Karpas-422 (cell line): ENCODE results near the gene ZNF91. TPM values are rescaled to one million over a fixed set of nuclear protein-coding genes. Genes with fewer than 3 reads are reported as not detected.
"Not testable (repeated sequence)": the region's sequence is repeated elsewhere in the genome, so short reads cannot be mapped to it uniquely, and the experiment has no call there.

ENCODE experiments used
- DNase-seq: peaks from one replicate; pipeline ENCODE4 v3.0.0-alpha.2; 2015
- H2AFZ ChIP-seq: fragments of 200-600 bp; sonication (generic); 2 replicates; pipeline ENCODE4 v1.6.1; 2014; ENCODE audit warnings: antibody characterized with exemption, low read length, mixed read lengths
- H3K27ac ChIP-seq: fragments of 200-600 bp; sonication (generic); 2 replicates; pipeline ENCODE4 v1.5.1; 2014; ENCODE audit warnings: mild to moderate bottlenecking, low read length, moderate library complexity
- H3K27me3 ChIP-seq: fragments of 200-600 bp; sonication (generic); 2 replicates; pipeline ENCODE4 v1.6.1; 2014; ENCODE audit warnings: low read length, mixed read lengths
- H3K36me3 ChIP-seq: fragments of 200-600 bp; sonication (generic); 2 replicates; pipeline ENCODE4 v1.6.1; 2014; ENCODE audit warnings: low read length, mixed read lengths; ENCODE audit not compliant: insufficient read depth
- H3K4me1 ChIP-seq: fragments of 200-600 bp; sonication (generic); 2 replicates; pipeline ENCODE4 v1.6.1; 2014; ENCODE audit warnings: mild to moderate bottlenecking, low read length, mixed read lengths
- H3K4me2 ChIP-seq: fragments of 200-600 bp; sonication (generic); 2 replicates; pipeline ENCODE4 v1.6.1; 2014; ENCODE audit warnings: low read length, low read depth, mild to moderate bottlenecking; ENCODE audit not compliant: poor library complexity, severe bottlenecking
- H3K4me3 ChIP-seq: fragments of 200-600 bp; sonication (generic); 2 replicates; pipeline ENCODE4 v1.5.1; 2014; ENCODE audit warnings: mild to moderate bottlenecking, antibody characterized with exemption, low read length, mixed read lengths
- H3K79me2 ChIP-seq: fragments of 200-600 bp; sonication (generic); 2 replicates; pipeline ENCODE4 v1.6.1; 2014; ENCODE audit warnings: mild to moderate bottlenecking, low read length, mixed read lengths
- H3K9ac ChIP-seq: fragments of 200-600 bp; sonication (generic); 2 replicates; pipeline ENCODE4 v1.6.0; 2014; ENCODE audit warnings: low read length
- H3K9me2 ChIP-seq: fragments of 200-600 bp; sonication (generic), shearing (Covaris generic); replicated peaks from 2 replicates; pipeline ENCODE4 v1.6.0; 2014; ENCODE audit warnings: mild to moderate bottlenecking, low read length, moderate library complexity; ENCODE audit not compliant: insufficient read depth
- H3K9me3 ChIP-seq: fragments of 300-700, 200-600 bp; sonication (generic); 2 replicates; pipeline ENCODE4 v1.6.1; 2014; ENCODE audit warnings: low read length, mixed read lengths
- H4K20me1 ChIP-seq: fragments of 200-600 bp; sonication (generic); 2 replicates; pipeline ENCODE4 v1.6.1; 2014; ENCODE audit warnings: mild to moderate bottlenecking, antibody characterized with exemption, low read length, low read depth; ENCODE audit not compliant: insufficient read depth
- total RNA-seq: library from RNA; depleted of rRNA; stranded (reverse); fragments of >200 nt; shearing (Covaris generic); gene quantifications from 2 replicates; pipeline ENCODE4 v1.2.3, GENCODE V29; 2014; ENCODE audit warnings: low replicate concordance

ZNF91 gene
- total RNA-seq, 1 experiment from 2014 or later: 98.5 TPM

GRCh38 chr19:23393121-23393520 is 2.1 kb downstream of the ZNF91 start:
- no peaks in the 10 kb centered on the region for H4K20me1 ChIP-seq
- H3K36me3 ChIP-seq: peaks cover 56% of the 10 kb centered on the region
- peaks cover 3% of the 10 kb centered on the region; the same call in 1 of the 2 replicates for H3K4me1 ChIP-seq
- no peaks in the 10 kb centered on the region for H3K9me2 ChIP-seq
- H3K79me2 ChIP-seq: peaks cover 71% of the 10 kb centered on the region
- H2AFZ ChIP-seq: no peak overlapping the region
- no peak for DNase-seq
- H3K27ac ChIP-seq: no peak overlapping the region
- no peak overlapping the region for H3K4me2 ChIP-seq
- H3K4me3 ChIP-seq: peak overlapping the region; percentile 93; the same call in 1 of the 2 replicates
- H3K9me3 ChIP-seq: peaks cover 29% of the 10 kb centered on the region
- H3K9ac ChIP-seq: no peak overlapping the region
- no peaks in the 10 kb centered on the region for H3K27me3 ChIP-seq

- H3K9me3 ChIP-seq: peaks cover 31% of the 10 kb centered on the region
- no peaks in the 10 kb centered on the region for H4K20me1 ChIP-seq
- peaks cover 3% of the 10 kb centered on the region; the same call in 1 of the 2 replicates for H3K4me1 ChIP-seq
- H3K9ac ChIP-seq: no peak overlapping the region
- H3K9me2 ChIP-seq: no peaks in the 10 kb centered on the region
- no peak overlapping the region for H3K4me3 ChIP-seq
- no peak overlapping the region for H3K4me2 ChIP-seq
- H3K79me2 ChIP-seq: peaks cover 85% of the 10 kb centered on the region
- H3K27ac ChIP-seq: no peak overlapping the region
- H3K27me3 ChIP-seq: no peaks in the 10 kb centered on the region
- H3K36me3 ChIP-seq: peaks cover 67% of the 10 kb centered on the region
- DNase-seq: no peak
- no peak overlapping the region for H2AFZ ChIP-seq
These were observed 4.0 kb downstream of the ZNF91 start for GRCh38 chr19:23391236-23391635.

- no peaks in the 10 kb centered on the region for H3K4me1 ChIP-seq
- H3K4me2 ChIP-seq: no peak overlapping the region
- no peak overlapping the region for H3K9ac ChIP-seq
- H3K4me3 ChIP-seq: no peak overlapping the region
- H3K36me3 ChIP-seq: peaks cover 91% of the 10 kb centered on the region
- peaks cover 93% of the 10 kb centered on the region for H3K79me2 ChIP-seq
- H2AFZ ChIP-seq: no peak overlapping the region
- DNase-seq: no peak
- no peak overlapping the region for H3K27ac ChIP-seq
- H3K27me3 ChIP-seq: no peaks in the 10 kb centered on the region
- no peaks in the 10 kb centered on the region for H4K20me1 ChIP-seq
- peaks cover 41% of the 10 kb centered on the region for H3K9me3 ChIP-seq
- no peaks in the 10 kb centered on the region for H3K9me2 ChIP-seq
These were observed 9.9 kb downstream of the ZNF91 start for GRCh38 chr19:23385404-23385803.

GRCh38 chr19:23384858-23385257 is 10.4 kb downstream of the ZNF91 start:
- H3K4me3 ChIP-seq: no peak overlapping the region
- no peaks in the 10 kb centered on the region for H3K9me2 ChIP-seq
- no peaks in the 10 kb centered on the region for H3K4me1 ChIP-seq
- H3K9ac ChIP-seq: no peak overlapping the region
- H3K27me3 ChIP-seq: no peaks in the 10 kb centered on the region
- no peak overlapping the region for H3K27ac ChIP-seq
- H3K36me3 ChIP-seq: peaks cover 89% of the 10 kb centered on the region
- H4K20me1 ChIP-seq: no peaks in the 10 kb centered on the region
- H3K79me2 ChIP-seq: peaks cover 93% of the 10 kb centered on the region
- no peak overlapping the region for H3K4me2 ChIP-seq
- no peak overlapping the region for H2AFZ ChIP-seq
- no peak for DNase-seq
- peaks cover 44% of the 10 kb centered on the region for H3K9me3 ChIP-seq

GRCh38 chr19:23384166-23384565 is 11.1 kb downstream of the ZNF91 start:
- Histone ChIP-seq H3K27me3 (no peaks in the 10 kb centered on the region), H3K9ac (no peak overlapping the region), H4K20me1 (no peaks in the 10 kb centered on the region), H2AFZ (no peak overlapping the region), H3K9me3 (peaks cover 49% of the 10 kb centered on the region), H3K36me3 (peaks cover 89% of the 10 kb centered on the region), H3K27ac (no peak overlapping the region), H3K4me3 (no peak overlapping the region), H3K79me2 (peaks cover 93% of the 10 kb centered on the region), H3K4me1 (no peaks in the 10 kb centered on the region), H3K9me2 (no peaks in the 10 kb centered on the region), H3K4me2 (no peak overlapping the region)
- no peak for DNase-seq

GRCh38 chr19:23382955-23383354 is 12.3 kb downstream of the ZNF91 start:
- Histone ChIP-seq H3K9me3 (peaks cover 49% of the 10 kb centered on the region), H3K79me2 (peaks cover 93% of the 10 kb centered on the region), H3K4me1 (no peaks in the 10 kb centered on the region), H3K9me2 (no peaks in the 10 kb centered on the region), H3K36me3 (peaks cover 89% of the 10 kb centered on the region), H3K4me3 (no peak overlapping the region), H2AFZ (no peak overlapping the region), H3K27ac (no peak overlapping the region), H3K27me3 (no peaks in the 10 kb centered on the region), H4K20me1 (no peaks in the 10 kb centered on the region), H3K4me2 (no peak overlapping the region), H3K9ac (no peak overlapping the region)
- no peak for DNase-seq

- Histone ChIP-seq H3K79me2 (peaks cover 94% of the 10 kb centered on the region), H3K4me3 (no peak overlapping the region), H3K4me2 (no peak overlapping the region), H3K27me3 (no peaks in the 10 kb centered on the region), H2AFZ (no peak overlapping the region), H3K36me3 (peaks cover 90% of the 10 kb centered on the region), H3K9ac (no peak overlapping the region), H3K9me2 (no peaks in the 10 kb centered on the region), H4K20me1 (no peaks in the 10 kb centered on the region), H3K4me1 (no peaks in the 10 kb centered on the region), H3K27ac (no peak overlapping the region), H3K9me3 (peaks cover 57% of the 10 kb centered on the region)
- DNase-seq: no peak
These were observed 14.2 kb downstream of the ZNF91 start for GRCh38 chr19:23381114-23381513.

- H3K4me3 ChIP-seq, DNase-seq, H3K27ac ChIP-seq: not testable (repeated sequence)
These were observed 15.6 kb downstream of the ZNF91 start for GRCh38 chr19:23379671-23380070.

GRCh38 chr19:23378948-23379347 is 16.3 kb downstream of the ZNF91 start:
- no peak overlapping the region for H3K4me2 ChIP-seq
- H3K79me2 ChIP-seq: peaks cover 85% of the 10 kb centered on the region
- peaks cover 88% of the 10 kb centered on the region for H3K36me3 ChIP-seq
- H3K27ac ChIP-seq: no peak overlapping the region
- no peak overlapping the region for H3K9ac ChIP-seq
- DNase-seq: no peak
- no peaks in the 10 kb centered on the region for H3K4me1 ChIP-seq
- no peak overlapping the region for H3K4me3 ChIP-seq
- H2AFZ ChIP-seq: no peak overlapping the region
- H3K27me3 ChIP-seq: no peaks in the 10 kb centered on the region
- H4K20me1 ChIP-seq: no peaks in the 10 kb centered on the region
- no peaks in the 10 kb centered on the region for H3K9me2 ChIP-seq
- H3K9me3 ChIP-seq: peaks cover 51% of the 10 kb centered on the region

More at GRCh38 chr19:23379671-23380070, 15.6 kb downstream of the ZNF91 start:
- not testable (repeated sequence) for H3K27me3 ChIP-seq, H3K4me2 ChIP-seq, H2AFZ ChIP-seq, H3K4me1 ChIP-seq, H4K20me1 ChIP-seq, H3K9ac ChIP-seq, H3K9me2 ChIP-seq
- H3K79me2 ChIP-seq: peaks cover 92% of the 10 kb centered on the region
- peaks cover 56% of the 10 kb centered on the region for H3K9me3 ChIP-seq
- peaks cover 90% of the 10 kb centered on the region for H3K36me3 ChIP-seq
